NK-92 treated with Interleukin-12 subunit alpha and Interleukin-12 subunit beta, amount 100 ng/mL, for 24 hours (cell line): ENCODE results near the gene CAPN12.

ENCODE experiments used
- DNase-seq: peaks from one replicate; lab custom pipeline; 2025; lab: John Stamatoyannopoulos, UW

The CAPN12 gene

DNA sequence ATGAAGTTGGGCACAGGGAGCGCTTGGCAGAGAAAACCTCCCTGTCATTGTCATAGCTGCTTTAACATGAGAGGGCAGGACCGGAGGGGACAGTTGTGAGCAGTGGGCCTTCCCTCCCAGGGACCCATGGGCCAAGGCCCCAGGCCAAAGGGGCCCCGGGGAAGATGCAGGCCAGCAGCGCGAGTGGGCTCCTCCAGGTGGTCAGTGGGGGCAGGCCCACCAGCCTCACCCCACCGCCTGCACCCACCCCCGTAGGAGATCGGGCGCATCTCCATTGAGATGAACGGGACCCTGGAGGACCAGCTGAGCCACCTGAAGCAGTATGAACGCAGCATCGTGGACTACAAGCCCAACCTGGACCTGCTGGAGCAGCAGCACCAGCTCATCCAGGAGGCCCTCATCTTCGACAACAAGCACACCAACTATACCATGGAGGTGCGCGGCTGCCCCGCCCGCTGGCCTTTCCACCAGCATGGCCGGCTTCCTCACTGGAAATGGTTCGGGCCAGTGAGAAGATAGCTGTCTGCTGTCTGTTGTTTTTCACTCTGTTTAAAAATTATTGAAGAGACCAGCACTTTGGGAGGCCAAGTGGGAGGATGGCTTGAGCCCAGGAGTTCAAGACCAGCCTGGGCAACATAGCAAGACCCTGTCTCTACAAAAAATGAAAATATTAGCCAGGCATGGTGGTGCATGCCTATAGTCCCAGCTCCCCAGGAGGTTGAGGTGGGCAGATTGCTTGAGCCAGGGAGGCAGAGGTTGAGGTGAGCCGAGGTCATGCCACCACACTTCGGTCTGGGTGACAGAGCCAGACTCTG is 18.6 kb downstream of the CAPN12 start:
- no peak for DNase-seq

DNA sequence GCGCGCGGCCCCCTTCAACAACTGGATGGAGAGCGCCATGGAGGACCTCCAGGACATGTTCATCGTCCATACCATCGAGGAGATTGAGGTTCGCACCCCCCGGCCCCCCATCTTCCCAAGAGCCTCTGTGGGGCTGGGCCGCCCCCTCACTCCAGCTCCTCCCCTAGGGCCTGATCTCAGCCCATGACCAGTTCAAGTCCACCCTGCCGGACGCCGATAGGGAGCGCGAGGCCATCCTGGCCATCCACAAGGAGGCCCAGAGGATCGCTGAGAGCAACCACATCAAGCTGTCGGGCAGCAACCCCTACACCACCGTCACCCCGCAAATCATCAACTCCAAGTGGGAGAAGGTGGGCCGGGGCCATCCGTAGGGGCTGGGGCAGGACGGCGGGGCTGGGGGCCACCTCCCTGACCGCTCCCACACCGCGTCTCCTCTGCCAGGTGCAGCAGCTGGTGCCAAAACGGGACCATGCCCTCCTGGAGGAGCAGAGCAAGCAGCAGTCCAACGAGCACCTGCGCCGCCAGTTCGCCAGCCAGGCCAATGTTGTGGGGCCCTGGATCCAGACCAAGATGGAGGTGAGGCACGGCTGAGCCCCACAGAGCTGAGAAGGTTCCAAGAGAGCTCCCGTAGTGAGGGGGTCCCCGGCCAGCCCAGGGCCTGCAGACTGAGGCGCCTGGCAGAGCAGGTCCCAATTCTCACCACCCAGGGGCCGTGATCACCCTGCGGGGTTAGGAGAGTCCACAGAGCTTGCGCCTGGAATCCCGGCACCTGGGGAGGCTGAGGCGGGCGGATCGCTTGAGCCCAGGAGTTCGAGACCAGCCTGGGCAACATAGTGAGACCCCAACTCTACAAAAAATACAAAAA is 20.1 kb downstream of the CAPN12 start:
- DNase-seq = no peak

DNA sequence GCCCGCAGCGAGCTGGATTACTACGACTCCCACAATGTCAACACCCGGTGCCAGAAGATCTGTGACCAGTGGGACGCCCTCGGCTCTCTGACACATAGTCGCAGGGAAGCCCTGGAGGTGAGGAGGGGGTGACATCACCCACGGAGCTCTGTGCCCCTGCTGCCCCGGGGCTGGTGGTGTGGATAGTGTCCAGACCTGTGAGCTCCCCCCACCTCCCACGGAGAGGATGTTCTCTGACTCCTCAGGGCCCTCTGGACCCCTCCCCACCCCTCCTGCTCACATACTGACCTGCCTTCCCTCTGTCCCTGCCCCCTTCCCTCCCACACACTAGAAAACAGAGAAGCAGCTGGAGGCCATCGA is 20.7 kb downstream of the CAPN12 start:
- no peak for DNase-seq

DNA sequence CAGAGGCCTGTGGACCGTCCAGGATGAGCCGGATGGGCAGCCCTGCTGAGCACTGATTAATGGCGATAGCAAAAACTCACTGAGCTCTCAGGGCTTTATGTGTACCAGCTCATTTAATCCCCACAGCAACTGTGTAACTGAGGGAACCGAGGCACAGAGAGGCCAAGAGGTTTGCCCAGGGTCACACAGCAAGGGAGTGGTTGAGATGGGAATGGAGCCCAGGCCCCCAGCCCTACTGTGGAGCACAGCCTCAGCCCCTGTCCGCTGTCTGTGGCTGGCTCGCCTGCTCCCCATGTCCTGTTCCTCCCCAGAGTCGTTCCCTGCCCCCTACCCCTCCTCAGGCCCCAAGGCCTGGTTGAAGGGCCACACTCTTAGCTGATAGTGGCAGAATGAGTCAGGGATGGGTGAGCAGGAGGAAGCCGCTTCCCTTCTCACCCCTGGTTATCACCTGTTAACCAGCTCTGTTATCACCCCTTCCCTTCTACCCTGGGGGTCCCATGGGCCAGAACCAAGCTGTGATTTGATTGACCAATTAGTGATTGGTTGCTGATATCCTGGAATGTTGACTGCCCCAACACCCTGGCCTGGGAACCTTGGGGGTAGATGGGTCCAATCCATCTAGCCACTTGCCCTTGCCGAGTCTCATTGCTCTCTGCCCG is 21.2 kb downstream of the CAPN12 start:
- no peak for DNase-seq

DNA sequence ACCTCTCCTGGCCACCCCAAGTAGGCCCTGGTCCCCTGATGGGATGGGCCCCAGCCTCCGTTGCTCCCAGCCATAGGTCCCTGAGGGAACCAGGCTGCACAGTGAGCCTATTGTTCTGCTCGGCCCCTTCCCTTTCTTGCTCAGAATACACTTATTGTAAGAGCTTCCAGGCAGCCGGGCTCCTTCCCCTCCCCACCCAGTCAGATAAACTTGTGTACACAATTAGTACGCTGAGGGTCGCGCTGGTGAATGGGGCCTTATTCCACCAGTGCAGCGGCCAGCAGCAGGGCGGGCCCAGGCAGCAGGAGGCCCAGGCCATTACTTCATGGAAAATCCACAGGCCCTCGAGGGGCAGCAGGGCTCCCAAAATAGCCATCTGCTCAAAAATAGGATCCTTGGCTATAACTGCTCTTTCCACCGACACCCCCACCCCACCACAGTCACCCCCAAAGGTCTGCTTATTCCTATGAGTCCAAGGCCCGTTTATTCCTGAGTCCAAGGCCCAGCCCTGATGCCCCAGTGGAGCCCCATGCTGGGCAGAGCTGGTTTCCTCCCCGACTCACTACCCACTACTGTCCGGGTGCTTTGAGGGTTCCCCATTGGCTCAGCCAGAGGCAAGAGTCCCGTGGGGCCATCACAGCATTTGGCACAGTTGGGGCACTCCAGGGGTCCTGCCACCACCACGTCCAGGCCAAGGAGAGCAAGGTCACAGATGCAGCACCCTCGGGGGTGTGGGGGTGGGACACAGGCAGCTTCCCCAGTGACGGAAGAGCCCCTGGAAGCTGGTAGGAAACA is 22.1 kb downstream of the CAPN12 start:
- DNase-seq = no peak

DNA sequence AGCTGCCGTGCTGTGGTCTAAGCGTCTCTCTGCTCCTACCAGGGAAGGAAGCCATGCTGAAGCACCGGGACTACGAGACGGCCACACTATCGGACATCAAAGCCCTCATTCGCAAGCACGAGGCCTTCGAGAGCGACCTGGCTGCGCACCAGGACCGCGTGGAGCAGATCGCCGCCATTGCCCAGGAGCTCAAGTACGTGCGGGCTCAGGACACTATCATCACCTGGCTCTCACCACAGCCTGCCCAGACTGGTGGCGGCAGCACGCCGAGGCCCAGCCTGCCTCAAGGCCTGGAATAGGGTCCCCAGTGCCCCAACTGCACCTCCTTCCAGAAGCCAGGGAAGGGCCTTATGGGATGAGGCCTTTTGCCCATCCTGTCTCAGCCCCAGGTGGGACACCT is 22.8 kb downstream of the CAPN12 start:
- no peak for DNase-seq

DNA sequence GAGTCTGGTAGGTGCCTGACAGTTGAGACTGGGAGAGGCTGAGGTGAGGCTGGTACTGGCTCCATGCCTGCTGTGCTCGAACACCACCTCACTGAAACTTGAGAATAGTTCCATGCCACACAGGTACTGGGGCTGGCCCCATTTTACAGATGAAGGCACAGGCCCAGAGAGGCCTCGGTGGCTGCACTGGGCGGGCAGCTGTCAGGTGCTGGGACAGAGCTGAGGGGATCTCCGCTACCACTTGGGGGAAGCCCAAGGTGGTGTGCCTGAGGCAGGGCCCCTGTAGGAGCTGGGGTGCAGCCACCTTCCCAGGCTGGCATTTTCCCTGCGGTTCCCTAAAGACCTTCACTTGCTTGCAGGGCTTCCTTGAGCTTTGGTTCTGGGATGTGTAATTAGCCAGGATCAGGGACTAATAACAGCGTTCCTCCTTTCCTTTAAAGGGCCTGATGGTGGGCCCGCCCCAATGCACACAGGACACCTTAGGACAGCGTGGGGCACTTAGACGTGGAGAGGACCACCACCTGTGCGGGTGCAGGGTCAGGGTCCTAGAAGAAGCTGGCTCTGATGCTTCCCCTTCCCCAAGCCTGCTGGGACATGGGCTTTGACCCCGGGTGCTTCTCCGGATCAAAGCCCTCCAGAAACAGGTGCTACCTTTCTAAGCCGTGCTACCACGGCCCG is 23.6 kb downstream of the CAPN12 start:
- DNase-seq = no peak

DNA sequence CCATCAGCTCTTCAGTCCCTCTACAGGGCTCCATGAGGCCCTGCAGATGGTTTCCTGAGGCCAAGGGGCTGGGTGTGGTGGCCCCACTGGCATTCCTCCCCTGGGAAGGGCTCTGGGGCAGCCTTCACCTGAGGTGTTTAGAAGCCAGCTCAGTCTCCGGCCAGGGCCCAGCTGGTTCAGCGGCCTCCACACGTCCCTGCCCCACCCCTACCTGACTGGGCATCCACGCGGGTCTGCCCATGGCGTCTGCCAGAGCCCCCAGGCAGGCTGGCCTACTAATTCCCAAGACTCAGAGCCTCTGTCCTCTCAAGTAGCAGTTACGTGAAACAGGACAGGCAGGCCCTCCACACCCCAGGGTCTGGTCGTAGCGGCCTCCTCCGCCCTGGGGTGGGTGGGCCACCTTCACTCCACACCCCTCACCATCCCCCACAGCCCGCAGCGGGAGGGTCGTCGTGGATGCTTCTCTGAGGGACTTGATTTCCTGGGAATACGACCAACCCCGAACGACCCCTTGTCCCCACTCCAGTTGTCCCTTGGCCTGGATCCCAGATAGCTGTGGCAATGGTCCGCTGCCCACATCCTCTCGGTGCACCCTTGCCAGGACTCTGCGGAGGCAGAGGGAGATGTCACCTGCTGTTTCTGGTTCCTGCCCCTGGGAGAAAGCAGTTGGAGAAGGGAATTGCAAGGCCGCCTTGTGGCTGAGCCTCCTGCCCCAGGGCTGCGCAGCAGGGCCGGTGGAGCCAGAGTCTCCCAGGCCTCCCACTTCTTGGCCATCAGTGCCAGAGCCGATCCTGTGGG is 24.3 kb downstream of the CAPN12 start:
- DNase-seq = no peak

DNA sequence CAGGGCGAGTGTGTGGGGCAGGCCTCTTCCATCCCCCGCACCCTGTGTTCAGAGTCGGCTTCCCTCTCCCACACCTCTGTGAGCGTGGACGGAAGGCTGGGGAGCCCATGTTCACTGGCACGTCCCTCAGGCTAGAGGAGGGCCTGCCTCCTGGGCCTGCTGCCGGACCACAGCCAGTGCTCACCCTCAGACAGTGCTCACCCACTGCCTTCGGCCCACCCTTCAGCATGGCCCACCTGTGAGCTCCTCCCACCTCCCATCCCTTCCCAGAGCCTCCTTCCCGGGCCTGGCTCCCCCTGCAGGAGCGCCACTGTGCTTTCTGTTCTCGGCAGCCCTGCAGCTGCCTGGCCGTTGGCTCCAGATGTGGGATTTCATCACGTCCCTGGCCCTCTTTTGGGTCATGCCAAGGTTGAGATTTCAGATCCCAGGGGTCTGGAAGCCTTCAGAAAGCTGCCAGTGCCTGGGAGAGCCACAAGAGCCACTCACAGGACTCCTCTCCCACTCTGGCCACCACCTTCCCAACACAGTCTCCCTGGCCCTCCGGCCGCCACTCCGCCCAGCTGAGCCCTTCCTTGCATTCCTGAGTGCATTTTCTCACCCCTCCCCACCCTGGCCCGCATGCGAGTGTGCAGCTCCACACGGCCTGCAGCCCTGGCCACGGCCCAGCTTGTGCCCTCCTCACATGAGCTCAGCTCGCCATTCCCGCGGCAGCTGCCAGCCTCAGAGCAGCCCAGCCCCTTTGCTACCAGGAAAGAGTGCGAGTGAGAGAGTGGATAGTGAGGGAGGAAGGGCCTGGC is 25.3 kb downstream of the CAPN12 start:
- DNase-seq = no peak

DNA sequence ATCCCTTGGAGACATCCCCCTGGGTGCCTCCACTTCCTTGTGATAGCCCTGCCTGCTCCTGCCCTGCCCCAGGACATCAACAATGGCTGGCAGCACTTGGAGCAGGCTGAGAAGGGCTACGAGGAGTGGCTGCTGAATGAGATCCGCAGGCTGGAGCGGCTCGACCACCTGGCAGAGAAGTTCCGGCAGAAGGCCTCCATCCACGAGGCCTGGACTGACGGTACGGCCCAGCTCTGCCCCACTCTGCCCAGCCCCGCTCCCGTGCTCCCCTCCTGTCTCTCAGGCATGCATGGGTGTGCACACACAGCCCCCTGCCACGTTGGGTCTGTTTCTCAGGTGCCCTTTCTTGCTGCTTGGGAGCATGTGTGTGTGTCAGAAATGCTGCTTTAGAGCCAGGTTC is 26.4 kb downstream of the CAPN12 start:
- no peak for DNase-seq

DNA sequence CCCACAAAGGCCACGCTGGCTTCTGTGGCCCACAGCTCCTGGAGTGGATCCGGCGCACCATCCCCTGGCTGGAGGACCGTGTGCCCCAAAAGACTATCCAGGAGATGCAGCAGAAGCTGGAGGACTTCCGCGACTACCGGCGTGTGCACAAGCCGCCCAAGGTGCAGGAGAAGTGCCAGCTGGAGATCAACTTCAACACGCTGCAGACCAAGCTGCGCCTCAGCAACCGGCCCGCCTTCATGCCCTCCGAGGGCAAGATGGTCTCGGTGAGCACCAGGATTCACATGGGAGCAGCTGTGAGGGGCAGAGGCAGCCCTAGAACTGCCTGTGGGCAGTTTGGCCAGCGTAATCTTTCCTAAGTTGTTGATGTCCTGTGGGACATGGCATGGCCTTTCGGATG is 27.2 kb downstream of the CAPN12 start:
- no peak for DNase-seq

DNA sequence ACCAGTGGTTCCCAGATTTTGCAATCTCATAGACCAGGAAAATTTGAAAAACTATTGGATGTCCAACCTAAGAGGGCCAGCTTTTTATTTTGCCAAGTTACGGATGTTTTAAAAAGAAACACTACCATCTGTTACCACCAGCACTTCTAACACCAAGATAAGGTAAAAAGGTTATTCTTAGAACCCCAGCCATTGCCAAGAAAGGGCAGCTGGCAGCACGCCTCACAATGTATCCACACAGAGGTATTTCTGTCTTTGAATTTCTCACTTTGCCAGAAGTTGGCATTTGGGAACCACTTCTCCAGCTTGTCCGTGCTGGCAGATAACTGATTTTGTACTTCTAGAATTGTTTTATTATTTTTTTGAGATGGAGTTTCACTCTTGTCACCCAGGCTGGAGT is 28.7 kb downstream of the CAPN12 start:
- no peak for DNase-seq

DNA sequence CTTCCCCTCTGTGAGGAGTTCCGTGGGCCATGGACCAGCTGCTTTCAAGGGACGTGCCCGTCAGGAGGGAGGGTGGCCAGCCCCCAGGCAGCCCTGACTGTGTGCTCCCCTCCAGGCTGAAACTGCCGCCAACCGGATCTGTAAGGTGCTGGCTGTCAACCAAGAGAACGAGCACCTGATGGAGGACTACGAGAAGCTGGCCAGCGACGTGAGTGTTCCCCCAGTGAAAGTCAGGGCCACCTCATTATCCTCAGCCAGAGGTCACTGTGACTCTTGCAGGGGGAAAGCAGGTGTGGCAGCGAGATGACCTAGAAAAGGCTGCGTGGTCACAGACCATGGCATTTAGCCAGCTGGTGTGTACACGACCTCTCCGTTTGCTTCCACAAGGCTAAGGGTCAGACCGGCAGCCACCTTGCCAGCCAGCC is 29.9 kb downstream of the CAPN12 start:
- DNase-seq = no peak

DNA sequence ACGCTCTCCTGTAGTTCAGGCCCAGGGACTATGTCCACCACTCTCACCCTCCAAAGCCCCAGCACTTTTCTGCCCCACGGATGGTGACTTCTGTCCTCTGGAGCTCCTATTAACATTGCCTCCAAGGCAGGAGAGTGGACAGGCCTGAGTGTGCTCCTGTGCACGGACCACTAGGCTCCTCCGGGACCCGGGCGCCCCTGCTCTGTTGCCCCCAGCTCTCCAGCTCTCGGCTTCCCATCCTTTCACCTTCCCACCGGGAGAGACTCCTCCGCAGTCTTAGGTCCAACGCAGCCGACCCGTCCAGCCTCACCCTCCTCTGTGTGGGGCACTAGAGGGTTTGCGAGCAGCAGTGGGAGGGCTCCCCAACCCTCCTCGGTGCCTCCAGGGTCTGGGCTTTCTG is 30.4 kb downstream of the CAPN12 start:
- no peak for DNase-seq

DNA sequence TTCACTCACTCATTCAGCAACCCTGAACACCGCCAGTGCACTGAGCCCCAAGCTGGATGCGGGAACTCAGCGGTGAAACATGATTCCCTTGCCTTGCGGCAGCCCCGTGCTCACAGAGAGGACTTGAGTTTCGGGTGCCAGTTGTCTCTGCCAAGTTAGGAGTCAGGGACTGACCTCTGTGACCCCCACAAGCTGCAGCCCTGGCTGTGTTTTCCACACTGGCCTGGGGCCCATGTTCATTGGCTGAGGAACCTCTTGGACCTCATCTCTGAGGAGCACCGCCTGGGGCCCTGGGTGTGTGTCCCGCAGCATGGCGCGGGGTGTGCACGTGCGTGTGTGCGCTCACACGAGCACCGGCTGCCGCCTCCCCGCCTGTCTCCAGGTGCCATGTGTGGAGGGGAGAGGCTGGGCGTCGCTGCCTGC is 31.0 kb downstream of the CAPN12 start:
- no peak for DNase-seq

DNA sequence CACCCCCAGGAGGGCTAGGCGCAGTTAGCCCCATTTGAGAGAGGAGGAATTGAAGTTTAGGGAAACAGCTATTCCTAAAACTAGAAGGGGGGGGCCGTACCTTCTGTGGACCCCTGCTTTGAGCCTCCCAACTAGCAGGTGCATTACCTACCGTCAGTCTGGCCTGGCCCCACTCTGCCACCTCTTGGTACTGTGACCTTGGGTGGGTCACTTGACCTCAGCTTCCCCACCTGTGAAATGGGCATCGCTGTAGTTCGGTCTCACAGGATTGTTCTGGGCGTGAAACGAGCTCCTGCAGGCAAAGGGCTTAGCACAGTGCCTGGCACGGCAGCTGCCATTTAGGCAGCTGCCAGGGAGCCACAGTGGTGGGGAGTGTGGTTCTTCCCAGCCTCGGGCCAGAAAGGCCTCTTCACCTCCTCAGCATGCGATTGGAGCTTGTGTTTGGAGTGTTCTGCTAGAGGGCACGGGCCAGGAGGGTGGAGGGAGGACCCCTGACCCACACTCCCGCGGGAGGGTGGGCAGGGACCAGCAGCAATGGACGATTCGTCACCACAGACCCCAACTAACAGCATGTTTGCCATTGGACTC is 32.0 kb downstream of the CAPN12 start:
- no peak for DNase-seq

DNA sequence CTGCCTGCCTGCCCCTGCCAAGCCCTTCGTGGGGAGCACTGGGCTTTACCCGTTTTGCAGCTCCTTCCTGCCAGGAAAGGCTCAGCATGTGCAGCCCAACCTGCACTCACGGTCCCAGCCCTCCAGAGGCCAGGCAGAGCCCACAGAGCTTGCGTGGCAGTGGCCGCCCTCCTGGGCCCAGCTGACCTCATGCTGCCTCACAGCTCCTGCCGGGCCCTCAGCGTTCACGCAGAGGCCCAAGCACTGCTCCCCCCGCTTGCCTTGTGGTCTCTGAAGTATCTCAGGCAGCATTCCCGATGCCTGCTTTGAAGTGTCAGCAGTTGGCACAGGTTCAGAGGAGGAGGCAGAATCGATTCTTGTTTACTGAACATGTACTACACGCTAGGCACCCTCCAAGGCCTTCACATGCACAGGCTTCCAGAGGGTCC is 32.5 kb downstream of the CAPN12 start:
- DNase-seq = no peak

DNA sequence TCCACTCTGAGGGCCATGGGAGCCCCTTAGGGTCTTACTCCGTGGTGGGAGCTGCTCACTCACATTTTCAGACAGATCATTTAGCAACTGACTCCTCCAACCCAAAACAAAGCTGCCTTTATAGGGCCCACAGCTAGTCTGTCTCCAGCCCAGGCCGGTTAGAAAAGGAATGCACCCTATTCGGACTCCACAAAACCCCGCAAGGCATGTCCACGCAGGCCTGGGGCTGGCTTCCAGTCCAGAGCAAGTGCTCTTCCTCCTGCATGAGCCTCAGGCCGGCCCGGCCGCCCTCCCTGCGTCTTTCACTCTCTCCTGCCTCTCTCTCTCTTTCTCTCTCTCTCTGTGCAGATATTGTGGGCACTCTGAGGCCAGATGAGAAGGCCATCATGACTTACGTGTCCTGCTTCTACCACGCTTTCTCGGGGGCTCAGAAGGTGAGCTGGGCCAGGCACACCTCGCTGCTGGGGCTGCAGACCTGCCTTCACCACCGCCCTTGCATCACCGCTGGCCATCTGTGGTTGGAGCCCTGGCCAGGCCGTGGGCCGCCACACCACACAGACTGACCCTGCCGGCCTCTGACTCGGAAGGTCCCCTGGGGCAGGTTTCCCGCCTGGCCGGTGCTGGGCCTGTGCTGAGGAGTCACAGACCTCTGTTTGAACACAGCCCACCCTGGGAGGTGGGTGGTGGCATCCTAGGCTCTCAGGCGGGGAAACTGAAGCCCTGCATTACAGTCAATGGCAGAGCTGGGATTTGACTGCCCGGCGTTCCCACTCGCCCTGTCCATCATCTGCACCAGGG is 33.1 kb downstream of the CAPN12 start:
- DNase-seq = no peak

DNA sequence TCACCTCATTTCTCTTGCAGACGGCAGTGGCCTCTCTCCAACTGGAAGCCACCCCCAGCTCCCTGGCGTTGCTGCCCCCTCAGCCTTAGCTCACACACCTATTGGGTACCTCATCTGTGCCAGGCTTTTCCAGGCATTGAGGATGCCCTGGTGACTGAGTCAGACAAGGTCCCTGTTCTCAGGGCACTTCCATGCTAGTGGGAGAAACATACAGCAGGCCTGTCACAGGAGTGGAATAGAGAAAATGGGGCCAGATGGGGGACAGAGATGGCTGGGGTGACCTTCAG is 33.9 kb downstream of the CAPN12 start:
- no peak for DNase-seq
